Amniotic epithelial cell (primary cell): ENCODE measurements around the gene MEGF11.

ENCODE experiments used
- DNase-seq: peaks from one replicate; pipeline ENCODE4 v3.0.0-alpha.2; 2010; ENCODE audit warnings: low read depth

MEGF11 gene

GRCh38 chr15:66112388-66112787, 141.2 kb downstream of the MEGF11 start:
- no peak for DNase-seq

DNA sequence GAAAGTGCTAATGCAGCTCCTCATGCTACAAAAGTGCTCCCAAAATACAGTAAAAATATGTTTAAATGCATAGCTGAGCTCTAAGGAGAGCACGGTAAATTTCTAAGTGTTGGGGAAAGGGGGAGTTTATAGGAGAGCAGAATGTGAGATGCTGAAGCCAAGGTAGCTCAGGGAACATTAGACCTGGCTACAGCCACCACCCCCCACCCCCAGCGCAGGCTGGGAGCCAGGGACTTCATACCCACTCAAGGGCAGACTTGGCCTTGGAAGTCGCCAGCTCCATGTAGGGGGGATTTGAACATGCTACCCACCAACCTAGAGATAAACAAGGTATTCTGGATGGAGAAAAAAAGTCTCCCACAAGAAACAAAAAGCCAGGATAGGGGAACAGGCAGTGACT, 142.2 kb downstream of the MEGF11 start:
- DNase-seq, result no peak

DNA sequence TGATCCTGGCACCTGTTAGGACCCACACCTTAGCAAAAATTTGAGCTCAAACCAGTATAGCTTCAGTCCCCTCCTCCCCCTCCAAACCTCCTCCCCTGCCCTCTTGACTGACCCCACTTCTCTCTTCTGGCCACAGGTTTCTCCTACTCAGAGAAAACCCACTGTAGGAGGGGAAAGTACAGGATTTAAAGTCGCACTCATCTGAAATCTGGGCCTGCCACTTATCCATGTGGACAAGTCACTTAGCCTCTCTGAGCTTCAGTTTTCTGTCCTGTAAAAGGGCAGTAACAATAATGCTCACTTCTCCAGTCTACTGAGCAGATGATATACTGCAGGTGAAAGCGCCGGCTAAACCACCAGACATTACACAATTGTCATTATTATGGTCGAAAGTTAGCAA, 142.7 kb downstream of the MEGF11 start:
- no peak for DNase-seq

DNA sequence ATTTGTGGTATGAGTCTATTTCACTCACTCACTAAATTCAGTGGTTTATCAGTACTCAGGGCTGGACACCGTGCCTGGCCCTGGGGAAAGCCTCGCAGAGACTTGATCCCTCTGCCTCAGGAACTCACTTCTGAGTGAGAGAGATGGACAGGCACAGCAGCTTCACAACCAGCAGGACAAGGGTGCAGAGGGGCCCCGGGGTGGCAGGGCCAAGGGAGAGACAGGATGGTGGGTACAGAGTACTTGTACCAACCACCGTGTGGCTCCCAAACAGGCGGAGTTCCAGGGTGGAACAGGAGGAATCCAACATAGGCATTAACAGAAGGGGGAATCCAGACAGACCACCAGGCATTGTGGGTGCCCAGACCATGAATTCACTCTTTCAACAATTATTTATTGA, 143.7 kb downstream of the MEGF11 start:
- no peak for DNase-seq

- no peak for DNase-seq
Measured at GRCh38 chr15:66108483-66109265, 144.9 kb downstream of the MEGF11 start.

GRCh38 chr15:66107070-66107469, 146.5 kb downstream of the MEGF11 start:
- no peak for DNase-seq

DNA sequence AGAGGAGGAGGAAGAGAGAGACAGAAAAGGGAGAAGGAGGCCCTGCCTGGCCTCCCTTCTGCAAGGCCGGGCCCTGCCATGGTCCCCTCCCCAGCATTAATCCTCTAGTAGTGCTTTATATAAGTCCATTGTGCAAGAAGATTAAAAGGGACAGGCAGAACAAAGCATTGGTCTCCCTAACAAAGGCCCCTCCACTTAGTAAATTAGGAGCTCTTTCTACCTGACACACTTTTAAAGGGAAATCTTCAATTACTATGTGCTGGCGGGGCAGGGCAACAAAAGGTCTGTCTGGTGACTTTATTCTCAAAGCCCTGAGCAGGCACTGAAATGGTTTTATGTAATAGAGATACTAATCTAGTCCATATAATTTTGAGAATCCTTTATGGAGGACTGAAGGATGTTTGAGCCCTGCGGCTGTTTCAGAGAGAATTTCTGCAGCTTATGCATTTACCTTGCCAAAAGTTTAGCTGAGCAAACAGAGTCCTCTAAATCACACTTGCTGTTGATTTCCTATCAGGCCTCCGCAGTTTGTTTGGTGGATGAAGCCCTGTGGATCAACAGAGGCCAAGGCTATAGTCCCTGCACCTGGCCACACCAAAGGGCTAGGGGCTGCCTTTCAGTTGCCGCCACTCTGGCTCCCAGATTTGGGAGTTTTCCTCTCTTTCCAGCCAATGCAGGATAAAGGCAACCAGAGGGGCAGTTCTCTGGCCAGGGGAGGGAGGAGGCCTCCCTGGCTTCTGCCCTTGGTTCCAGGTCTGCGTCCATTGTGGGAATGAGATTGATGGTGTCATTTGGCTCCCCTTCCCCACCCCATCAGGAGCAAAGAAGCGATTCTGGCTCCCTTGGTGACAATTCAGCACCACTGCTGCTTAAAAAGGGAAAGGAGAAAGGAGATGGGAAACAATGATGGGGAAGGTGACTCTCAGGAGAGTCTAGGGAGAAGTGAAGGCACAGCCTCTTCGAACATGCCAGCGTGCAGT, 148.0 kb downstream of the MEGF11 start:
- DNase-seq, result no peak

GRCh38 chr15:66103293-66103590, 150.3 kb downstream of the MEGF11 start:
- no peak for DNase-seq

- DNase-seq, result no peak
Measured at GRCh38 chr15:66102563-66103292, 150.8 kb downstream of the MEGF11 start.

DNA sequence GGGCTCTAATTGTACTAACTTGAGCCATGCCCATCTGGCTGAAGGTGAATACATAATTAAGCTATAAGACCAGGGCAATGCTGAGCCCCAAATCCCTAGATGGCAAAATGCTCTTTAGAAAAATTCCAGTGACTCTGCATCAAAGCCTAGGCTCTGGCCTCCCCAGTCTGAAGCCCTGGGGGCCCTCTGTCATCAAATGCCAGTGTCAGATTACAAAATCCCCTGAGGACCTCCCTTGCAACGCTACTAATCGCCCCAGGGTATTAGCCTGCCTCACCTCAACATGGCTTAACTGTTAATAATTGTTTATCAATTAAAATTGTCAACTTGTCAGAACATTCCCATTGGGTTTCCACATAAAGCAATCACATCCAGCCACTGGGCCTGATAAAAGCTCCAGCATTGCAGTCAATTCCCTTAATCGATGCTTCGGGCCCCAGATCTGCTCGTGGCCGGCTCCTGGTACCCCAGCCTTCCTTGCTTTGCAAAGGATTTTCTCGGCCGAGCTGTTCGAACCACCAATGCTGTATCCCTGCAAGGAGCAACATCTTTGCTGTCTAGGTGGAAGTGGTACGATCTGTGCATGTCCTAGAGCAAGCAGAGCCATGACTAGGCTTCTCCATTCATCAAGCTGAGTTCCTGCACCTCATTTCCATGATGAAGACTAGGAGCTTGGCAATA, 151.7 kb downstream of the MEGF11 start:
- DNase-seq, result no peak

- DNase-seq, result no peak
Measured at GRCh38 chr15:66100761-66101160, 152.8 kb downstream of the MEGF11 start.

DNA sequence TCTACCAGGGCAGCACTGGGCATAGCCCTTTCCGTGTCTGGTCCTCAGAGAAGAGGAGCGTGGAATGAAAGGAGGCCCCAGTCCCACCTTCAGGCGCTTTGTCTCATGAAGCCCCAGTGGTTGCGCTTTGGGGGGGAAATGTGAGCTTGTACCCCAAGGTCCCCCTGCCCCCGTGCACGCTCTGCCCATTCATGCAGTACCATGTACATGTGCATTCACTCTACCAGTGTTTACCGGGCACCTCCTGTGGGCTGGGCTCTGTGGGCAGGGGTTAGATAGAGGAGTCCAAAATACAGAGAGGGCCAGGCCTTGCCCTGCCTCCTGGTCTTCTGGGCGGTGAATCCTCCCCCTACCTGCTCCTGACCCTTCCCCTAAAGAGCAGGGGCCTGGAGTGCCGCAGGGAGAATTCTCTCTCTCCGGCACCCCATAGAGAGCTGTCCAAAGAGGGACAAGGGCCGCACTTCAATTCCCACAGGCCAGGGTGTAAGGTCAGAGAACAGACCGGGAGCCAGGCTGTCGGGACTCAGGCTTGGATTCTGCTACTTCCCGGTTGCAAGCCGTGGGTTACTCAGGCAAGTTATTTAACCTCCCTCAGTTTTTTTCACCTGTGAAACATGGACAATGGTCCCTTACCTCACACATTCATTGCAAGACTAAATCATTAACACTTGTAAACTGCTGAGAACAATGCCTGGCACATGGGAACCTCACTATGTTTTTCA, 153.4 kb downstream of the MEGF11 start:
- no peak for DNase-seq

DNA sequence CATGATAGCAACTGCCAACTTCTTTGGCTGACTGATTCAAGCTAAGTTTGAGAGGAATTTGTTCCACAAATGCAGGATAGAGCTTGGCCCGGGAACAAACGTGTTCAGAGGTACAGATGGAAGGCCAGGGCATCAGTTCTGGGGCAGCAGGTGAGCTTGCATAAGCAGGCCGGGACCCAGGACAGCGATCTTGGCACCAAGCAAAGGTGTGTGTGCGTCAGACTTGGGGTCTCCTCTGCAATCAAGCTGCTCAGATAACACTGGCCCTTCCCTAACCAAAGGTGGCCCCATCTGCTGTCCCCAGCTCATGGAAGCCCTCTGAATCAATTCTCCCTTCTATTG, 155.6 kb downstream of the MEGF11 start:
- DNase-seq, result no peak

DNA sequence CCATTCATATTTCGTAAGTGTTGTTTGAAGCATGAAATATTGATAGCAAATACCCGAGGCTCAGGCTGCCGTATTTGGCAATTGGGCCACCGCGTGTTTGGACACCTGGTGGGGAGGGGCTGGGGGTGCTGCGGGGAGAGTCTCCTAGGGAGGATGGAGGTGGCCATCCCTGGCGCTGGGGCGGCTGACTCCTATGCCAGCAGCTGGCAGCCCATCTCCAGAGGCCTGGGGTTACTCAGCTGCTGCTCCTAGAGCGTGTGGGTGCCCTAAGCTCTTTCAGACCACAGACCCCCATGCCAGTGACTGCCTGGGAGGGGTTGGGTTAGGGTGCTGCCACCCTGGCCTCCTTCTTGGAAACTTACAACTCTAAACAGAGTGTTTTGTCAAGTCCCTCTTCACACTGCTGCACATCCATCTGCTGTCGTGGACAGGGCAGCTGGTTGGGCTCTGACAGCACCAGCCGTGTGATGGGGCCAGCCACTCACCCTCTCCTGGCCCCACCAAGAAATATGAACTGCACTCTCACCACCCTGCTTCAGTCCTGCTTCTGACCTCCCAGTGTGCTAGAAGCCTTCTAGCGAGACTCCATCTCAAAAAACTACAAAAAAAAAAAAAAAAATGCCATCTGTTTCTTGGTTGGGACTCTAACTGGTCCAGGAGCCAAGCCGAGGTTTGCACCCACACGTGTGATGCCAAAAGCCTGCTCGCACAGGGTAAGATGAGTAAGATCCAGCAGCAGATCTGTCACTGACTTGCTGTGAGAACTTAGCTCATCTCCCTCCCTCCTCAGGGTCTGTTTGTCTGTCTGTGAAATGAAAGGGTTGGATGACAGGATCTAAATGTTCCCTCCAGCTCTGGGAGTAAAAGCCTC, 156.2 kb downstream of the MEGF11 start:
- no peak for DNase-seq

DNA sequence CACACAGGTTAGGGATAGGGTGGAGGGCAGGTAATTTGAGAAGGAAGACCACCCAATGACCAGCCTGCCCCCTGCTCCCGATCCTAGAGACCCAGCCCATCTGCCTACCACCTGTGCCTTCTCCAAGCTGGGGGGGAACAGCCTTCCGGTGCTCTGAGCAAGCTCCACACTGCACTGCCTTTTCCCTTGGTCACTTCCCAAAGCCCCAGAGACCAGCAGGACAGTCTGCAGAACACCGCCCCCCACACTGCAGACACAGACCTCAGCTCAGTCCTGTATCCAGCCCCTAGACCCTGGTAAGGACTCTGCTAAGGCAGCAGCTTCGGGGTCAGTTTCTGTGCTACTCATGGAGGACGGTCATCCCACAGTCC, 156.9 kb downstream of the MEGF11 start:
- DNase-seq, result no peak

DNA sequence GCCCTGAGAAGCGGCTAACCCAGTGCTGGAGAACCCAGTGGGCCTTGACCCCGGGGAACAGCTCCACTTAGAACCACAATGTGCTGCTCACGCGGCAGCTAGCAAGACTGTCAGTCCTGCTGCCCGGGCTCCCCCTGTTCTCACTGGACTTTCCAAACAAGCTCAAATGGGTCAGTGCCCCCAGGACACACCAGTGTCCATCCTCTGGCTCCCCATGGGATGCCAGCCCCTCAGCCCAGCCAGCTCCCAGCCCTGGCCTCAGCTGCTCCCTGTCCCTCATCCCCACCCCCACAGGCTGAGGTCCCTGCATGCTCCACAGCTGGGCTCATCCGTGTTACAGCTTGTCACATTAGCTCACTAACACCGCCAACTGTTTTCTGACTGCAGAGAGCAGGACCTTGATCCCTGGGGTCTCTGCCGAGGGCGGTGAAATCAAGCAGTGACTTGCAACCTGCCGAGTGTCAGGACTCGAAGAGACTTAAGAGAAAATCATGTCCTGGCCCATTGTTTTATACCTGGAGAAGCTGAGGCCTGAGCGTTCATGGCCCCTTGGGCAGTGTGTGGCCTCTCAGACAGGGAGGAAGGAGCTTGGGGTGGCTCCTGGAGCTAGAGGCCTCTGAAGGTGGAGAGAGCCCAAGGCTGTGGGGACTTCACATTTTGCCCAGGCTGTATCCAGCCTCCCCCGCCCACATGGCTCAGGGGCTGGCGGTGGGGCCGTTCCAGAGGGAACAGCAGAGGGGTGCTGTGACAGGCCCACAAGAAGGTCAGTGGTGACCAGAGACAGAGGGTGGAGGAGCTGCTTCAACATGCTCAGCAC, 157.5 kb downstream of the MEGF11 start:
- no peak for DNase-seq

DNA sequence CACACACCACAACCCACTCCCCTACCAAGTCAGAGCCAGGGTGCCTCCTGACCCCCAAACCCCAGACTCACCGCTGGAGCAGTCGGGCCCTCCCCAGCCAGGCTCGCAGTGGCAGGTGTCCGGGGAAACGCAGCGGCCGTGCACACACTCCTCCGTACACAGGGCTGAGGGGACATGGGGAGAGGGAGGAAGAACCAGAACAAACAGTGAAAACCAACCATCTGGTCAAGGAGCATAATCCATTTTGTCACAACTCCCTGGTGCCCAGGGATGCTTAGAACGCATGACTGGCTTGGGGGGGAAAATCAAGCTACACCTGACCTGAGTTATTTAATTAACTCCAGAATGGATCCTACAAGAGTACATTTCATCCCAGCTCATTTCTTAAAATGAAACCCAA, 159.2 kb downstream of the MEGF11 start:
- DNase-seq, result no peak

GRCh38 chr15:66092053-66093016, 161.2 kb downstream of the MEGF11 start:
- peak; percentile 11 for DNase-seq

GRCh38 chr15:66089509-66089908, 164.0 kb downstream of the MEGF11 start:
- DNase-seq, result no peak
